Measurements from ENCODE around the gene AIFM2. TPM values are rescaled to one million over a fixed set of nuclear protein-coding genes. Genes with fewer than 3 reads are reported as not detected.

AIFM2 gene
- total and polyA plus RNA-seq, 2 of the 13 experiments (the other 11 are each of a cell fraction or from before 2014, with no cell fraction given): 20.3 to 29.5 TPM

GRCh38 chr10:70175516-70175915 lies 42.9 kb upstream of the AIFM2 start (continued):
- no peak for TF ChIP-seq HOXA3 (CRISPR knock-in tag; IDR thresholded peaks at IDR 0.05)

GRCh38 chr10:70174058-70174741 lies 41.6 kb upstream of the AIFM2 start:
- FAIRE-seq (peak; percentile 87), ATAC-seq (peak; percentile 71), DNase-seq (ENCODE audit: low spot score) (peak; percentile 79)
- Histone ChIP-seq H3K4me2 (ENCODE audit: low read depth, low read length) (peak overlapping the region; percentile 90), H3K9me3 (ENCODE audit: low read length) (no peaks in the 10 kb centered on the region), H3K4me1 (ENCODE audit: insufficient read depth, low read length) (peaks cover 35% of the 10 kb centered on the region), H3K27me3 (ENCODE audit: control insufficient read depth in 1 of 2, insufficient read depth in 2 of 2, low read length in 2 of 2) (no peaks in the 10 kb centered on the region; a peak in 1 of 5 replicates), H3K9ac (ENCODE audit: insufficient read depth, low read depth, low read length) (peak overlapping the region; percentile 64), H2AFZ (ENCODE audit: low read length) (peak overlapping the region; percentile 93), H3K27ac (ENCODE audit: extremely low read length, insufficient read depth, low read length) (peak overlapping the region; percentile 69), H3K4me3 (replicated peaks in 1 of 3; ENCODE audit: insufficient read depth in 1 of 3, low read depth in 2 of 3, low read length in 3 of 3) (peak overlapping the region; percentile 51 to 65 (median 53)), H3K36me3 (replicated peaks in 1 of 2; ENCODE audit: control insufficient read depth in 1 of 2, insufficient read depth in 2 of 2, low read length in 2 of 2) (no peaks in the 10 kb centered on the region), H4K20me1 (ENCODE audit: insufficient read depth, low read length) (peaks cover 7% of the 10 kb centered on the region), H3K79me2 (ENCODE audit: insufficient read depth, low read length) (peaks cover 9% of the 10 kb centered on the region)
- 5% methylated on average over 4 of the region's 4 CpGs for WGBS (ENCODE audit: low lambda C conversion rate)
- POLR2A ChIA-PET: interaction anchor here (0.8 to 1.0 kb wide), 4 partner anchors 11 to 231 kb away, joined by 3 to 12 read pairs (median 4); partner anchors contain the start of gene TYSND1
- no TSS peak for BruUV-seq (replicated peaks)
- CTCF ChIA-PET (ENCODE audit: low intra/inter-chr PET ratio, low total read pairs): no interaction called here
- in situ Hi-C loops (cut with HindIII; ENCODE audit: extremely low pct_ligation_motif_present, low pct_unique_long_range_greater_than_20kb) (no loop called here), intact Hi-C loops (cut with micrococcal nuclease; ENCODE audit: unreplicated experiment) (no loop called here)
- TF ChIP-seq RFX3 (CRISPR knock-in tag; IDR thresholded peaks at IDR 0.05): no peak
- TF ChIP-seq YY1 (IDR thresholded peaks at IDR 0.05; ENCODE audit: insufficient read depth, insufficient replicate concordance, low read depth, low read length): no peak
- peak; percentile 75 for TF ChIP-seq SOX5 (CRISPR knock-in tag; IDR thresholded peaks at IDR 0.05; ENCODE audit: borderline replicate concordance)
- TF ChIP-seq, protein P1, sequence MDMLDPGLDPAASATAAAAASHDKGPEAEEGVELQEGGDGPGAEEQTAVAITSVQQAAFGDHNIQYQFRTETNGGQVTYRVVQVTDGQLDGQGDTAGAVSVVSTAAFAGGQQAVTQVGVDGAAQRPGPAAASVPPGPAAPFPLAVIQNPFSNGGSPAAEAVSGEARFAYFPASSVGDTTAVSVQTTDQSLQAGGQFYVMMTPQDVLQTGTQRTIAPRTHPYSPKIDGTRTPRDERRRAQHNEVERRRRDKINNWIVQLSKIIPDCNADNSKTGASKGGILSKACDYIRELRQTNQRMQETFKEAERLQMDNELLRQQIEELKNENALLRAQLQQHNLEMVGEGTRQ (IDR thresholded peaks at IDR 0.05; ENCODE audit: low read depth, low read length): no peak
- TF ChIP-seq, protein P1 (CRISPR knock-in tag; IDR thresholded peaks at IDR 0.05; ENCODE audit: borderline replicate concordance): no peak
- TF ChIP-seq, protein P2, sequence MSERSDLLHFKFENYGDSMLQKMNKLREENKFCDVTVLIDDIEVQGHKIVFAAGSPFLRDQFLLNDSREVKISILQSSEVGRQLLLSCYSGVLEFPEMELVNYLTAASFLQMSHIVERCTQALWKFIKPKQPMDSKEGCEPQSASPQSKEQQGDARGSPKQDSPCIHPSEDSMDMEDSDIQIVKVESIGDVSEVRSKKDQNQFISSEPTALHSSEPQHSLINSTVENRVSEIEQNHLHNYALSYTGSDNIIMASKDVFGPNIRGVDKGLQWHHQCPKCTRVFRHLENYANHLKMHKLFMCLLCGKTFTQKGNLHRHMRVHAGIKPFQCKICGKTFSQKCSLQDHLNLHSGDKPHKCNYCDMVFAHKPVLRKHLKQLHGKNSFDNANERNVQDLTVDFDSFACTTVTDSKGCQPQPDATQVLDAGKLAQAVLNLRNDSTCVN (CRISPR knock-in tag; IDR thresholded peaks at IDR 0.05; ENCODE audit: borderline replicate concordance): 0 out of 2 replicates have a peak, but pooled peaks have one; percentile 65
- TF ChIP-seq ZMAT3 (CRISPR knock-in tag; conservative IDR thresholded peaks at IDR 0.05): 0 out of 2 replicates have a peak, but pooled peaks have one; percentile 30
- TF ChIP-seq ZSCAN9 (CRISPR knock-in tag; IDR thresholded peaks at IDR 0.05; ENCODE audit: borderline replicate concordance): no peak
- peak; percentile 44; the same call in 1 of the 2 replicates for TF ChIP-seq ZZZ3 (CRISPR knock-in tag; IDR thresholded peaks at IDR 0.05; ENCODE audit: borderline replicate concordance)
- TF ChIP-seq, protein P3, sequence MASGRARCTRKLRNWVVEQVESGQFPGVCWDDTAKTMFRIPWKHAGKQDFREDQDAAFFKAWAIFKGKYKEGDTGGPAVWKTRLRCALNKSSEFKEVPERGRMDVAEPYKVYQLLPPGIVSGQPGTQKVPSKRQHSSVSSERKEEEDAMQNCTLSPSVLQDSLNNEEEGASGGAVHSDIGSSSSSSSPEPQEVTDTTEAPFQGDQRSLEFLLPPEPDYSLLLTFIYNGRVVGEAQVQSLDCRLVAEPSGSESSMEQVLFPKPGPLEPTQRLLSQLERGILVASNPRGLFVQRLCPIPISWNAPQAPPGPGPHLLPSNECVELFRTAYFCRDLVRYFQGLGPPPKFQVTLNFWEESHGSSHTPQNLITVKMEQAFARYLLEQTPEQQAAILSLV (CRISPR knock-in tag; IDR thresholded peaks at IDR 0.05; ENCODE audit: borderline replicate concordance): no peak
- TF ChIP-seq POLR2AphosphoS5 (IDR thresholded peaks at IDR 0.05; ENCODE audit: low read depth, low read length): peak; percentile 87
- no peak for TF ChIP-seq ZNF18 (CRISPR knock-in tag; IDR thresholded peaks at IDR 0.05; ENCODE audit: insufficient replicate concordance)
- TF ChIP-seq TEAD3 (CRISPR knock-in tag; optimal IDR thresholded peaks at IDR 0.05; ENCODE audit: borderline replicate concordance): peak; percentile 86
- no peak for TF ChIP-seq ATF1 (CRISPR knock-in tag; IDR thresholded peaks at IDR 0.05)

All from HepG2 (cell line).